ENCODE data around the gene GLB1L. TPM values are rescaled to one million over a fixed set of nuclear protein-coding genes. Genes with fewer than 3 reads are reported as not detected.

The GLB1L gene
- polyA plus RNA-seq, 1 experiment = 9.5 TPM

DNA sequence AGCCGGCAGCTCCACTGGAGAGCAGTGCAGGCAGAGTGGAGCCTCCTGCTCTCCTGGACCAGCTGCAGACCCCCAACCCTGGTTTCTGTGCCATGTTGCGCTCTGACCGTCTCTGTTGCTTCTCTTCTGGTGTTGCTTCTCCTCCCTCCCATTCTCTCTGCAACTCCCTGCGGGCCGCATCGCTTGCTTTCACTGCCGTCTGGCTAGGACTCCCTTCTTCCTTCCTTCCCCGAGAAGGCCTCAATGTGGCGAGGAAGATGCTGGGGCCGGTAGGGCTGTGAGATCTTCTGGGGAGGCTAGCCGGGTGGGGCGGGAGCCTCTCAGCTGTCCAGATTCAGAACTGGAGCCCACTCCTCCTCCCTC lies 40.1 kb upstream of the GLB1L start:
- POLR2A ChIA-PET = no interaction called here
- no peak for DNase-seq (ENCODE audit: low read depth)
- TF ChIP-seq, protein P1, sequence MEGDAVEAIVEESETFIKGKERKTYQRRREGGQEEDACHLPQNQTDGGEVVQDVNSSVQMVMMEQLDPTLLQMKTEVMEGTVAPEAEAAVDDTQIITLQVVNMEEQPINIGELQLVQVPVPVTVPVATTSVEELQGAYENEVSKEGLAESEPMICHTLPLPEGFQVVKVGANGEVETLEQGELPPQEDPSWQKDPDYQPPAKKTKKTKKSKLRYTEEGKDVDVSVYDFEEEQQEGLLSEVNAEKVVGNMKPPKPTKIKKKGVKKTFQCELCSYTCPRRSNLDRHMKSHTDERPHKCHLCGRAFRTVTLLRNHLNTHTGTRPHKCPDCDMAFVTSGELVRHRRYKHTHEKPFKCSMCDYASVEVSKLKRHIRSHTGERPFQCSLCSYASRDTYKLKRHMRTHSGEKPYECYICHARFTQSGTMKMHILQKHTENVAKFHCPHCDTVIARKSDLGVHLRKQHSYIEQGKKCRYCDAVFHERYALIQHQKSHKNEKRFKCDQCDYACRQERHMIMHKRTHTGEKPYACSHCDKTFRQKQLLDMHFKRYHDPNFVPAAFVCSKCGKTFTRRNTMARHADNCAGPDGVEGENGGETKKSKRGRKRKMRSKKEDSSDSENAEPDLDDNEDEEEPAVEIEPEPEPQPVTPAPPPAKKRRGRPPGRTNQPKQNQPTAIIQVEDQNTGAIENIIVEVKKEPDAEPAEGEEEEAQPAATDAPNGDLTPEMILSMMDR (IDR thresholded peaks at IDR 0.05; ENCODE audit: insufficient read depth, low read depth, low read length) = no peak

DNA sequence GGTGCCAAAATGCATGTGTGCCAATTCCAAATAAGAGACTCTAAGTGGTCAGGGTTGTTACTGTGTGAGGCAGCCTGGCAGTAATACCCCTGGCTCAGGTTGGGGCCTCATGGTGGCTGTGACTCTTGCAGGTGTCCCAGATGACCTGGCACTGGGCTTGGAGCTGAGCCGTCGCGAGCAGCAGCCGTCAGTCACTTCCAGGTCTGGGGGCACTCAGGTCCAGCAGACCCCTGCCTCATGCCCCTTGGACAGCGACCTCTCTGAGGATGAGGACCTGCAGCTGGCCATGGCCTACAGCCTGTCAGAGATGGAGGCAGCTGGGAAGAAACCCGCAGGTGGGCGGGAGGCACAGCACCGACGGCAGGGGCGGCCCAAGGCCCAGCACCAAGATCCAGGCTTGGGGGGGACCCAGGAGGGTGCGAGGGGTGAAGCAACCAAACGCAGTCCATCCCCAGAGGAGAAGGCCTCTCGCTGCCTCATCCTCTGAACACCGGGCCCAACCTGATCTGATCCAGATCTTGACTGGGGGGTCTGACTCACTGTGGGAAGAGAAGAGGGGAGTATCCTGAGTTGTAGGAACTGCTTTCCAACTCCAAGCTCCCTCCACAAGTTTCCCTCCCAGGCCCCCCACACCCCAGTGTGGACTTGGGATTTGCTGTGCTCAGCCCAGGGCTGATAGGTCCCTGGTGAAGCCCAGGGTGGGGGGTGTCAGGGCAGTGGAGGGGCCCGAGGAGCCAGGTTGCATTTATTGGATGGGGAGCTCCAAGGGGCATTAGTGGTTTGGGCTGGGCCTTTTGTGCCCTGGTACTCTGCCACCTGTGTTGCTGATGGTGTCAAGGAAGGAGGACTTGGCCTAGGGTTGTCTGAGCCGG lies 39.5 kb upstream of the GLB1L start:
- POLR2A ChIA-PET = no interaction called here
- H3K4me3 ChIP-seq (ENCODE audit: low read depth, low read length) = no peak overlapping the region
- H3K27me3 ChIP-seq (ENCODE audit: control insufficient read depth, insufficient read depth, low read length) = no peaks in the 10 kb centered on the region
- TF ChIP-seq, protein P1 (IDR thresholded peaks at IDR 0.05; ENCODE audit: insufficient read depth, low read depth, low read length) = no peak
- no peak for DNase-seq (ENCODE audit: low read depth)
- H3K36me3 ChIP-seq (ENCODE audit: control insufficient read depth, insufficient read depth, low read length) = peaks cover 26% of the 10 kb centered on the region
- CTCF ChIA-PET = interaction anchor here (0.6 to 20.7 kb wide), 5 partner anchors 4 to 125 kb away, joined by 3 to 403 read pairs (median 5); partner anchors contain the start of genes DNAJB2 and PTPRN

More for the DNA sequence above, 40.1 kb upstream of the GLB1L start:
- CTCF ChIA-PET = interaction anchor here (1.6 to 20.7 kb wide), 3 partner anchors 4 to 115 kb away, joined by 3 to 403 read pairs (median 403); partner anchors contain the start of gene DNAJB2
- no peaks in the 10 kb centered on the region for H3K27me3 ChIP-seq (ENCODE audit: control insufficient read depth, insufficient read depth, low read length)
- peaks cover 26% of the 10 kb centered on the region for H3K36me3 ChIP-seq (ENCODE audit: control insufficient read depth, insufficient read depth, low read length)
- H3K4me3 ChIP-seq (ENCODE audit: low read depth, low read length) = no peak overlapping the region

DNA sequence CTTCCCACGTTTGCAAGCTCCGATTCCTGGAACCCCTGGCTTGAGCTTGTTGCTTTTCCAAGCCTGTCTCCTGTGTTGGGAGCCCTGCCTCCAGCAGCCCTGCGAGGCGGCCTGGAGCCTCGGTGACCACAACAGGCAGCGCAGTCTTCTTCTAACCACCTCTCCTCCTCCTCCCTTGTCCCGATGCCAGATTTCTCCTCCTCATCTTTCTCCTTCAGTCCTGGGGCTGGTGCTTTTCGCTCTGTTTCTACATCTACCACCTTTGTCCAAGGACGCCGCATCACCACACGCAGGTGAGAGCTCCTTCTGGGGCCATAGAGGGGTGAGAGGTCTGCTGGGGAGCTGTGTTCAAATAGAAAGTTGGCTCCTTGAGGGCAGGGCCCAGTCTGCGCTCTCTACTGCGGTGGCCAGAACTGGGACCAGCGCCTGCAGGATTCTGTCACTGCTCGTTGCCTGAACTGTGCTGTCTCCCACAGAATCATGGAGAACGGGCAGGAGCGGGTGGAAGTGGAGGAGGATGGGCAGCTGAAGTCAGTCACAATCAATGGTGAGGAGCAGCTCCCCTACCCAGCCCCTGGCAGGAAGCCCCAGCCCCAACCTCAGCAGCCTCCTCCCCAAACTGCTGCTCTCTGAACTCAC lies 37.8 kb upstream of the GLB1L start:
- H3K36me3 ChIP-seq (ENCODE audit: control insufficient read depth, insufficient read depth, low read length) = peaks cover 26% of the 10 kb centered on the region
- H3K4me3 ChIP-seq (ENCODE audit: low read depth, low read length) = no peak overlapping the region
- no peaks in the 10 kb centered on the region for H3K27me3 ChIP-seq (ENCODE audit: control insufficient read depth, insufficient read depth, low read length)
- TF ChIP-seq, protein P1 (IDR thresholded peaks at IDR 0.05; ENCODE audit: insufficient read depth, low read depth, low read length) = no peak
- ChIA-PET POLR2A (no interaction called here), CTCF (interaction anchor here (1.1 to 20.1 kb wide), 2 partner anchors 12 to 124 kb away, joined by 3 to 403 read pairs; no protein-coding TSS in a partner anchor)
- DNase-seq (ENCODE audit: low read depth) = no peak

DNA sequence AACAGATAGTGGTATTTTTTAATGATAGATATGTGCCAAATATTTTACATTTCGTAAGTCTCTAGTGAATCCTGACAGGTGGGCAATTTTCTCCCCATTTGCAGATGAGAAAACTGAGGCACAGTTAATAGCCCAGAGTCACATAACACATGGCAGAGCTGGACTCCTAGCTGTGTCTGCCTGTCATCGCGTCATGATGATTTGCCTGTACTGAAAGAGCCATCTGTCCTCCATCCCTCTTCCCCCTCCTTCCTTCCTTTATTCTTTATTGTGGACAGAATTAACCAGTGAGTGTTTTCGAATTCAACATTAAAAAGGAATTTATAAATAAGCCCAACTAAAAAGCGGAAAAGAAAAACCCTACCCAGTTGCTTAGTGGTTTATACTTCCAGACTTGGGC lies 37.1 kb upstream of the GLB1L start:
- ChIA-PET POLR2A (no interaction called here), CTCF (interaction anchor here (1.1 to 20.1 kb wide), 2 partner anchors 13 to 123 kb away, joined by 3 to 403 read pairs; no protein-coding TSS in a partner anchor)
- TF ChIP-seq, protein P1 (IDR thresholded peaks at IDR 0.05; ENCODE audit: insufficient read depth, low read depth, low read length) = no peak
- H3K36me3 ChIP-seq (ENCODE audit: control insufficient read depth, insufficient read depth, low read length) = peaks cover 26% of the 10 kb centered on the region
- no peak overlapping the region for H3K4me3 ChIP-seq (ENCODE audit: low read depth, low read length)
- H3K27me3 ChIP-seq (ENCODE audit: control insufficient read depth, insufficient read depth, low read length) = no peaks in the 10 kb centered on the region
- DNase-seq (ENCODE audit: low read depth) = no peak

DNA sequence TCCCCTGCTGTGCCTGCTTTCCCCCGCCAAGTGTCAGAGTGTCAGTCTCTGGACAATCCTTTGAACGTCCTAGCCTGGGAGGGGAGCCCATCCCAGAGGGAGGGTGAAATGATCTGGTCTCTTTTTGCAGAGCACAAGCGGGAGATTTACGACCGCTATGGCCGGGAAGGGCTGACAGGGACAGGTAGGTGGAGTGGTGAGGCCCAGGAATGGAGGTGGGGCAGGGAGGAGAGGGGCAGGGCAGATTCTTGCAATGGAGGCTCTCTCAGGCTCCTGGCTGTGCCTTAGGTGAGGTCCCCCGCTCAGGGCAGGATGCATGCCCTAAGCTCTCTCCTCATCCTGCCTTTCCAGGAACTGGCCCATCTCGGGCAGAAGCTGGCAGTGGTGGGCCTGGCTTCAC lies 36.3 kb upstream of the GLB1L start:
- CTCF ChIA-PET = interaction anchor here (20.1 kb wide), 1 partner anchor 14 kb away, joined by 403 read pairs; no protein-coding TSS in a partner anchor
- Histone ChIP-seq H3K36me3 (ENCODE audit: control insufficient read depth, insufficient read depth, low read length) (peaks cover 24% of the 10 kb centered on the region), H3K4me3 (ENCODE audit: low read depth, low read length) (no peak overlapping the region), H3K27me3 (ENCODE audit: control insufficient read depth, insufficient read depth, low read length) (no peaks in the 10 kb centered on the region)
- POLR2A ChIA-PET = no interaction called here
- TF ChIP-seq, protein P1 (IDR thresholded peaks at IDR 0.05; ENCODE audit: insufficient read depth, low read depth, low read length) = no peak
- no peak for DNase-seq (ENCODE audit: low read depth)
